ENCODE results near the gene TAS2R43. TPM values are rescaled to one million over a fixed set of nuclear protein-coding genes. Genes with fewer than 3 reads are reported as not detected.

Gene TAS2R43, protein sequence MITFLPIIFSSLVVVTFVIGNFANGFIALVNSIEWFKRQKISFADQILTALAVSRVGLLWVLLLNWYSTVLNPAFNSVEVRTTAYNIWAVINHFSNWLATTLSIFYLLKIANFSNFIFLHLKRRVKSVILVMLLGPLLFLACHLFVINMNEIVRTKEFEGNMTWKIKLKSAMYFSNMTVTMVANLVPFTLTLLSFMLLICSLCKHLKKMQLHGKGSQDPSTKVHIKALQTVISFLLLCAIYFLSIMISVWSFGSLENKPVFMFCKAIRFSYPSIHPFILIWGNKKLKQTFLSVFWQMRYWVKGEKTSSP
- 0.13 TPM in 1 of 2 replicates, not detected in the other for total RNA-seq

GRCh38 chr12:11092128-11092527, at the start of gene TAS2R43:
Gene TAS2R43, minus strand, starts transcription at chr12:11092313. Its CDS starts 84 bp downstream, at chr12:11092229.

DNA sequence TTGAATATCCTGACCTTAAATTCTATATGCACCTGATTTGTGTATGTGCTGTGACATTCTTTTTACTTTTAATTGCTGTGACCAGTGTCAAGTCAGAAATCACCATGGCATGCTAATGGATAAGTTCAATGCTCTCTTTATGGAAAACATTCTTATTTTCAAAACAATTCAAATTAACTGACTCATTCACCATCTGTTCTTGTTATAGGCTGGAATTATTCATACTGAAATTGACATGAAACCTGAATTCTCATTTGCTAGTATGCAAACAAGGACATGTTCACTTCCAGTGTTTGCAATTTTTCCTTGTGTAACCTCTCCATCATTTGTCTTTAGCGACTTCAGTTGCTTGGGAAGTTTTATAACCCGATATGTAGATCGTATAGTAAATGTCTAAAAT, 42.2 kb upstream of the TAS2R43 start, which contains the start of gene TAS2R30:
Gene TAS2R30 (minus strand): TSS at position 340 of the 400 bp plus-strand sequence. CDS start 400 bp downstream, outside the sequence.

DNA sequence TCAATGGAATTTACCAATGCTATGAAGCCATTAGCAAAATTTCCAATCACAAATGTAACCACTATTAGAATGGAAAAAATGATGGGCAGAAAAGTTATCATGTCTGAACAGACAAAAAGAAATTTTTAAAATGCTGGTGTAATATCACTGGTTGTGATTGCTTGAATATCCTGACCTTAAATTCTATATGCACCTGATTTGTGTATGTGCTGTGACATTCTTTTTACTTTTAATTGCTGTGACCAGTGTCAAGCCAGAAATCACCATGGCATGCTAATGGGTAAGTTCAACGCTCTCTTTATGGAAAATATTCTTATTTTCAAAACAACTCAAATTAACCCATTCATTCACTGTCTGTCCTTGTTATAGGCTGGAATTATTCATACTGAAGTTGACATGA, 29.9 kb downstream of the TAS2R43 start, which contains the start of gene TAS2R46:
Gene TAS2R46 (minus strand): TSS at position 101 of the 400 bp plus-strand sequence. CDS start 0 bp downstream, at position 101.

Other genes starting within 250 kb of the TAS2R43 start
- gene PRR4, start 242.8 kb downstream of the TAS2R43 start, total RNA-seq, result 0.64 and 1.3 TPM in 2 replicates
- 2.7 and 4.9 TPM in 2 replicates for gene PRH1, start 208.1 kb downstream of the TAS2R43 start, total RNA-seq
- under 0.01 and 2.8 TPM in 2 replicates for gene TAS2R13, start 182.8 kb downstream of the TAS2R43 start, total RNA-seq
- 0.13 and 0.48 TPM in 2 replicates for gene PRH2, start 163.1 kb downstream of the TAS2R43 start, total RNA-seq
- gene TAS2R14, start 153.1 kb downstream of the TAS2R43 start, total RNA-seq, result 0.56 and 1.9 TPM in 2 replicates
- gene TAS2R50, start 105.4 kb downstream of the TAS2R43 start, total RNA-seq, result 0.13 and 0.16 TPM in 2 replicates
- 0.64 and 0.65 TPM in 2 replicates for gene TAS2R20, start 94.0 kb downstream of the TAS2R43 start, total RNA-seq
- gene TAS2R19, start 69.7 kb downstream of the TAS2R43 start, total RNA-seq, result 0.40 TPM in 1 of 2 replicates, not detected in the other
- gene TAS2R31, start 60.9 kb downstream of the TAS2R43 start, total RNA-seq, result 0.39 and 6.8 TPM in 2 replicates
- gene TAS2R46, start 30.0 kb downstream of the TAS2R43 start, total RNA-seq, result 2.8 TPM in 1 of 2 replicates, not detected in the other
- gene TAS2R30, start 42.3 kb upstream of the TAS2R43 start, total RNA-seq, result 0.78 and 1.7 TPM in 2 replicates
- gene SMIM10L1, start 78.9 kb upstream of the TAS2R43 start, total RNA-seq, result 7.8 and 8.9 TPM in 2 replicates
- not detected in 2 replicates for gene TAS2R42, start 94.6 kb upstream of the TAS2R43 start, total RNA-seq
- gene PRB3, start 177.4 kb upstream of the TAS2R43 start, total RNA-seq, result not detected in 2 replicates
- not detected in 2 replicates for gene PRB4, start 218.1 kb upstream of the TAS2R43 start, total RNA-seq